Immature natural killer cell (primary cell): ENCODE measurements around the gene ASB6. TPM values are rescaled to one million over a fixed set of nuclear protein-coding genes. Genes with fewer than 3 reads are reported as not detected.
A peak's percentile ranks its signal among the peaks of the same experiment; 100 is the strongest.
"Not testable (repeated sequence)": the region's sequence is repeated elsewhere in the genome, so short reads cannot be mapped to it uniquely, and the experiment has no call there.

ENCODE experiments used
- DNase-seq, 3 donors: peaks; one replicate each; pipeline ENCODE4 v3.0.0; 2022; ENCODE audit warnings: mixed read lengths in 1 of 3
- H3K27ac Mint-ChIP-seq, 6 donors: one replicate each; pipeline ENCODE4 v1.8.0; 2020; ENCODE audit warnings: mixed read lengths in 6 of 6, mild to moderate bottlenecking in 5 of 6, inconsistent platforms in 4 of 6, moderate library complexity in 3 of 6
- H3K27me3 Mint-ChIP-seq, 3 donors: one replicate each; pipeline ENCODE4 v1.8.0; 2020 to 2021; ENCODE audit warnings: low read depth in 3 of 3, mild to moderate bottlenecking in 3 of 3, mixed read lengths in 3 of 3, moderate library complexity in 3 of 3, inconsistent platforms in 1 of 3
- H3K36me3 Mint-ChIP-seq, 3 donors: one replicate each; pipeline ENCODE4 v1.8.0; 2020; ENCODE audit warnings: mixed read lengths in 3 of 3, inconsistent platforms in 2 of 3, mild to moderate bottlenecking in 2 of 3
- H3K4me1 Mint-ChIP-seq, 2 donors: one replicate each; pipeline ENCODE4 v1.8.0; 2020; ENCODE audit warnings: inconsistent platforms in 2 of 2, mild to moderate bottlenecking in 2 of 2, mixed read lengths in 2 of 2, moderate library complexity in 1 of 2
- H3K4me3 Mint-ChIP-seq, 5 donors: one replicate each; pipeline ENCODE4 v1.8.0; 2020; ENCODE audit warnings: mild to moderate bottlenecking in 5 of 5, mixed read lengths in 5 of 5, inconsistent platforms in 3 of 5, moderate library complexity in 3 of 5
- H3K9me3 Mint-ChIP-seq, 6 donors: one replicate each; pipeline ENCODE4 v1.8.0; 2020; ENCODE audit warnings: mild to moderate bottlenecking in 6 of 6, mixed read lengths in 6 of 6, inconsistent platforms in 4 of 6, moderate library complexity in 3 of 6
- polyA plus RNA-seq, 3 donors: library from polyadenylated mRNA; unstranded; fragments of 300-500 nt; fragmentation: Illumina TruSeq; gene quantifications; one replicate each; pipeline ENCODE4 v1.2.3, GENCODE V29; 2021

The ASB6 gene
- polyA plus RNA-seq, 3 donors from 2014 or later = 13.9 to 26.6 (median 19.9) TPM

DNA sequence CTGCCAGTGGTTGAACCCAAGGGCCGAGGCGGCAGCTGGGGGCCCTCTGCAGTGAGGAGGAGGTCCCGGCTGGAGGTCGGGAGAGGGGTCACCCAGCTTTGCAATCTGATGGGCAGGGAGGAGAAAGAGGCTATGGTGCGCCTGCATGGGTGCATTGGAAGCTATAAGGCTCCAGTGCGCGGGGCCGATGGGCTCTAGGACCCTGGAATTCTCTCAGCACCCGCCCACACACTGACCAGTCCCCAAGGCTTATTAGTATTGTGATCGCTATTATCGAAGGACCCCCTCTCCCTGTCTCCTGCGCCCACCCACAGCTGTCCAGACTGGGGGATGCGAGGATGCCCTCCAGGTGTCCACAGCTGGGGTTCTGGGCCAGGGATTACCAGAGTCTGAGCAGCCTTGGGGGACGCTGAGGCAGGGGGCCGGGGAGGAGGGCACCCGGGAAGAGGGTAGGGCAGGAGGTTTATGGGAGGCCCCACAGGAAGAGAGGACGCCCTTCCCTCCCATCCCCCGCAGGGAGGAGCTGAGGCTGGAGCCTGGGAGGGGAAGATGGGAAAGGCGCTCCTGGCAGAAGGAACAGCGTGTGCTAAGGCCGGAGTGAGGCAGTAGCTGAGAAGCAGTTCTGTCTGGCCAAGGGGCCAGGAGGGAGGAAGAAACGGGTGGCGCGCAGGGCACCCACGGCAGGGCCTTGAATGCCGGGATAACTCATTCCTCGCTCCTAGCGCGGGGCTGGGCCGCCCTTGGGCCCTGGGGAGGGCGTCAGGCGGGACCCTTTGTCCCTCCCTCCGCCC lies 45.2 kb downstream of the ASB6 start:
- Mint-ChIP-seq H3K27ac (no peak overlapping the region), H3K4me1 (peaks cover 11 to 17% of the 10 kb centered on the region in 2 donors), H3K27me3 (peaks cover 2 to 12% (median 7%) of the 10 kb centered on the region in 3 donors), H3K9me3 (no peaks in the 10 kb centered on the region), H3K4me3 (peak overlapping the region in 2 of 5 donors; percentile 13 to 63), H3K36me3 (no peaks in the 10 kb centered on the region)
- DNase-seq = no peak

DNA sequence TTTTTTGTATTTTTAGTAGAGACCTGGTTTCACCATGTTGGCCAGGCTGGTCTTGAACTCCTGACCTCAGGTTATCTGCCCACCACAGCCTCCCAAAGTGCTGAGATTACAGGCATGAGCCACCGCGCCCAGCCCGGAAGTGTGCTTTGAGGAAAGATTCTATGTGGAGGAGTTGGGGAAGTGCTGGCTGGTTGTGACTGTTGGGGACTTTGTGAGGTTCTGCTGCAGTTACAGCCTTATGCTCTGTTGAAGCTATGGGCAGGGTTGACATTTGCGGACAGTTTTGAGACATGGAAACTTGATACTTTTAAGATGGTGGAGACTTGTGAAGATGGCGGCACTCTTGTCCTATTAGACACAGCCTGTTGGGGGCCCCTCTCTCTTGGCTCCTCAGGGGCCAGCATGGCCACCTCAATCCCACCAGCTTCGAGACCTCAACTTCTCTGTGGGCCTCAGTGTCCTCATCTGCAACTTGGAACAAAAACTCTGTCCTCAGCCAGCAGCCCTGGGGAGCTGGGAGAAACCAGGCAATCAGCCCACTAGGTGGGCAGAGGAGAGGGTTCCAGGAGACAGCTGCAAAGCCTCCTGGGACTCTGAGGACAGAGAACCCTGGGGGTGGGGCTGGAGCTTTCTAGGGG lies 45.9 kb downstream of the ASB6 start:
- H3K9me3 Mint-ChIP-seq = no peaks in the 10 kb centered on the region
- H3K4me1 Mint-ChIP-seq = peaks cover 11 to 17% of the 10 kb centered on the region in 2 donors
- H3K36me3 Mint-ChIP-seq = no peaks in the 10 kb centered on the region
- no peak for DNase-seq
- H3K27me3 Mint-ChIP-seq = peaks cover 1 to 12% (median 7%) of the 10 kb centered on the region in 3 donors
- peak overlapping the region in 2 of 6 donors; percentile 13 to 46 for H3K27ac Mint-ChIP-seq
- peak overlapping the region in 1 of 5 donors; percentile 68 for H3K4me3 Mint-ChIP-seq

DNA sequence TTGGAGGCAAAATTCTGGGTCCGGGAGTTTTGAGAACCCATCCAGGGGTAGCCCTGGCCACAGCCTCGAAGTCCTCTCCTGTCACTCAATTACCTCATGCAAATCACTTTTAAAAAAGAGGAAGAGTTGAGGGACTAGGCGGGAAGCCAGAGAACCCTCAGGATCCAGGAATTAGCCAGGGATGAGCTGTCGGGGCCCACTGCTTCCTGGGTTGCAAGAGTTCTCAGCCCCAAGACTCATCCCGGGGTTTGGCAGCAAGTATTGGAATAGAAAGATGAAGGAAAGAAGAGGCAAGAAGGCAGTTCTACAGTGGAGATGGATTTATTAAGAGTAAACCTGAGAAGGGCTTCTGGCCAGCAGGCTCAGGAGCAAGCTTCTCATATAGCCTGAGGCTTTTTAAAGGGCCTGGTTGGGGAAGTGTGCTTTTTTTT lies 46.6 kb downstream of the ASB6 start:
- H3K4me1 Mint-ChIP-seq = peaks cover 11 to 17% of the 10 kb centered on the region in 2 donors
- no peaks in the 10 kb centered on the region for H3K9me3 Mint-ChIP-seq
- no peaks in the 10 kb centered on the region for H3K36me3 Mint-ChIP-seq
- H3K4me3 Mint-ChIP-seq = no peak overlapping the region
- no peak for DNase-seq
- peaks cover 0 to 12% (median 9%) of the 10 kb centered on the region in 3 donors for H3K27me3 Mint-ChIP-seq
- H3K27ac Mint-ChIP-seq = no peak overlapping the region

DNA sequence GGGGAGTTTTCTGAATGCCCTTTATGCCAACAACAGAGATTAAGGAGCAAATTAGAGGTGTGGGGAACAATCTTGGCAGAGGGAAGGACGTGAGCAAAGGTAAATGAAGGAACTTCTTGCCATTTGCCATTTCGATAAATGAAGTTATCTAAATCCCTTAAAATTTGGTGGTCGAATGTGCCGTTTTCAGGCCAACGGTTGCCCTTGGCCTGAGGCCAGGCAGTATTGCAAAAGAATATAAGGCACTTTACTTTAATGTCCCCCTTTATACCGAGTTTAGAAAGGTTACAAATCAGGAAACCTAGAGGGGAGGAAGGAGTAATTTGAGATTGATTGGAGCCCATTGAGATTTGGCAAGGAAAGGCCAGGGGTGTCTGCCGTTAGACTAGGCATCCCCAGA lies 47.3 kb downstream of the ASB6 start:
- Mint-ChIP-seq H3K27ac (no peak overlapping the region), H3K9me3 (no peaks in the 10 kb centered on the region), H3K4me3 (no peak overlapping the region), H3K27me3 (peaks cover 0 to 12% (median 9%) of the 10 kb centered on the region in 3 donors), H3K4me1 (peaks cover 11 to 17% of the 10 kb centered on the region in 2 donors), H3K36me3 (no peaks in the 10 kb centered on the region)
- DNase-seq = no peak

DNA sequence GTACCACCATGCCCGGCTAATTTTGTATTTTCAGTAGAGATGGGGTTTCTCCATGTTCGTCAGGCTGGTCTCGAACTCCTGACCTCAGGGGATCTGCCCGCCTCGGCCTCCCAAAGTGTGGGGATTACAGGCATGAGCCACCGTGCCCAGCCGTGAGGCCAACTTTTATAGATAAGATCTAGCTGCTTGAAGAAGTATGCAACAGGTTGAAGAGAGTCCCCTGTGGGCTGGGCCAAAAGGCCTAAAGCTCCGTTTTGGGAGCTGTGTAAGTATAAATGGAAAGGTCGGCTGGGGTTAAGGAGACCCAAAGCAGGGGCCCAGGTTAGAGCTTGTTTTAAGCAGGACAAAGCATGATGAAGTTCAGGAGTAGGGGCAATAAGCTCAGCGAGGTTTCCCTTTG lies 49.2 kb downstream of the ASB6 start:
- H3K27me3 Mint-ChIP-seq = peaks cover 0 to 11% (median 1%) of the 10 kb centered on the region in 3 donors
- not testable (repeated sequence) for H3K4me1 Mint-ChIP-seq, H3K36me3 Mint-ChIP-seq, H3K9me3 Mint-ChIP-seq, DNase-seq, H3K27ac Mint-ChIP-seq, H3K4me3 Mint-ChIP-seq

DNA sequence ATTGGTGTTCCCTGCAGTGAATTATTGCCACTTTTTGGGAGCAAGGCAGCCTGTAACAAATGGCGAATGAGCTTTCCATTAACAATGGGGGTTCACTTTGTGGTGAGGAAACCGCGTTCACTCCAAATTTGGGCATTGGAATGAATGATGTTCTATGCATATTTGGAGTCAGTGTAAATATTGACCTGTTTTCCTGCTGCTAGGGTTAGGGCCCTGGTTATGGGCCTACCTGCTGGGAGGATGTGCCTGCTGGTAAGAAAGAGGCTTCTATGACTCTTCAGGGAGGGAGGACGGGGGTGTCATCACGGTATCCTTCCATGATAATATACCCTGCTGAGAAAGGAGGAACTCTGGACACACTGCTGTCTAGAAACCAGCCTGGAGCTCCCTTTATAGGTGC lies 50.0 kb downstream of the ASB6 start:
- peaks cover 1 to 11% (median 3%) of the 10 kb centered on the region in 3 donors for H3K27me3 Mint-ChIP-seq
- H3K27ac Mint-ChIP-seq = peak overlapping the region in 1 of 6 donors; percentile 60
- H3K4me1 Mint-ChIP-seq = peaks cover 5 to 15% of the 10 kb centered on the region in 2 donors
- H3K36me3 Mint-ChIP-seq = no peaks in the 10 kb centered on the region
- no peak for DNase-seq
- H3K4me3 Mint-ChIP-seq = no peak overlapping the region
- H3K9me3 Mint-ChIP-seq = no peaks in the 10 kb centered on the region

DNA sequence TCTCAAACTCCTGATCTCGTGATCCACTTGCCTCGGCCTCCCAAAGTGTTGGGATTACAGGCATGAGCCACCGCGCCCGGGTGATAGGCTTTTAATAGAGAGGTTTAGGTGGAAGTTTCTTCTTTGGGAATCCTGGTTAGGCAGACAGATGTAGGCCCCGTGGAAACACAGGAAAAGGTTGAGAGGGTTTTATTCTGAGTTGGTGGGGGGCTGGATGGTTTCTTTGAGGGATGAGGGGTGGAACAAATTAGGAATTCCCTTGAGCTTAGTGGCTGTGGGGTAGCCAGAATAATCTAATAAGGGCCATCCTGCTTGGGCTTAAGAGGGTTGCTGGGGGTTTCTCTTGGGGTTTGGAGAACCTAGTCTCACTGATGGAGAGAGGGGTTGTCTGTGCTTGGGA lies 51.5 kb downstream of the ASB6 start:
- H3K27me3 Mint-ChIP-seq = peaks cover 1 to 8% (median 3%) of the 10 kb centered on the region in 3 donors
- no peaks in the 10 kb centered on the region for H3K36me3 Mint-ChIP-seq
- DNase-seq = no peak
- no peak overlapping the region for H3K27ac Mint-ChIP-seq
- H3K9me3 Mint-ChIP-seq = no peaks in the 10 kb centered on the region
- peaks cover 0 to 15% of the 10 kb centered on the region in 2 donors for H3K4me1 Mint-ChIP-seq
- H3K4me3 Mint-ChIP-seq = no peak overlapping the region

DNA sequence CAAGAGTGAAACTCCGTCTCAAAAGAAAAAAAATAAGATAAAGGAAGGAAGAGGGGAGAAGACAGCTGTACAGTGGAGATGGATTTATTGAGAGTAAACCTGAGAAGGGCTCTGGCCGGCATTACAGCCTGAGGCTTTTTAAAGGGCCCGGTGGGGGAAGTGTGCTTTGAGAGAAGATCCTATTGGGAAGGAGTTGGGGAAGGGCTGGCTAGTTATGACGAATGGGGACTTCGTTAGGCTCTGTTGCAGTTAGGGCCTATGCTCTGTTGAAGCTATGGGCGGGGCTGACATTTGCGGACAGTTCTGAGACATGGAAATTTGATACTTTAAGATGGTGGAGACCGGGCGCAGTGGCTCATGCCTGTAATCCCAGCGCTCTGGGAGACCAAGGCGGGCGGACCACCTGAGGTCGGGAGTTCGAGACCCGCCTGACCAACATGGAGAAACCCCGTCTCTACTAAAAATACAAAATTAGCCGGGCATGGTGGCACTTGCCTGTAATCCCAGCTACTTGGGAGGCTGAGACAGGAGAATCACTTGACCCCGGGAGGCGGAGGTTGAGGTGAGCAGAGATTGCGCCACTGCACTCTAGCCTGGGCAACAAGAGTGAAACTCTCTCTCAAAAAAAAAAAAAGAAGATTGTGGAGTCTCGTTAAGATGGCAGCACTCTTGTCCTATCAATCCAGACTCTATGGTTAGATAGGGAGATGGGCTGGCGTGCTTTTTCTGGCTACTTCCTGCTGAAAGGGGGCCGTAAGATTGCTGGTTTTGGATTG lies 54.3 kb downstream of the ASB6 start:
- no peak overlapping the region for H3K4me3 Mint-ChIP-seq
- peak overlapping the region in 3 of 6 donors; percentile 53 to 72 (median 69) for H3K27ac Mint-ChIP-seq
- H3K27me3 Mint-ChIP-seq = peaks cover 3 to 12% (median 4%) of the 10 kb centered on the region in 3 donors
- peaks cover 7 to 30% of the 10 kb centered on the region in 2 donors for H3K4me1 Mint-ChIP-seq
- no peaks in the 10 kb centered on the region for H3K9me3 Mint-ChIP-seq
- no peak for DNase-seq
- H3K36me3 Mint-ChIP-seq = no peaks in the 10 kb centered on the region

DNA sequence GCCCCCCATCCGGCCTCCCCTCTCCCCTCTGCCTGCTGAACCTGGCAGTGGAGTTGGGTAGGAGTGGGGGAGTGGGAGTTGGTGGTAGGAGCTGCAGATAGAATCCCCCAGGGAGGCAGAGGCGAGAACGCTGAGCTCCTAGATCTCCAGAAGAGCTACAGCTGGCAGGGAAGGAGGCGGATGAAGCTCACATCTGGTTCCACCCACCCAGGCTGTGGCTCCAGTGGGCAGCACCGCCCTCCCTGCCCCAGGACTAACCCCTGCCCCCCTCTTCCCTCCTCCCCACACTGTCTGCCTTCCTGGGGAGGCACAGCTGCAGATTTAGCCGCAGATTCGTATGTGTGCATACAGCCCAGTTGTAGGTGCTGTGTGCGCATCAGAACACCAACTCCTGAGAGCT lies 55.3 kb downstream of the ASB6 start:
- DNase-seq = peak in 1 of 3 donors; percentile 25
- Mint-ChIP-seq H3K27ac (peak overlapping the region in 4 of 6 donors; percentile 60 to 84 (median 77)), H3K9me3 (no peaks in the 10 kb centered on the region), H3K4me1 (peaks cover 7 to 30% of the 10 kb centered on the region in 2 donors), H3K4me3 (peak overlapping the region in 1 of 5 donors; percentile 34), H3K36me3 (no peaks in the 10 kb centered on the region), H3K27me3 (peaks cover 3 to 9% (median 4%) of the 10 kb centered on the region in 3 donors)

DNA sequence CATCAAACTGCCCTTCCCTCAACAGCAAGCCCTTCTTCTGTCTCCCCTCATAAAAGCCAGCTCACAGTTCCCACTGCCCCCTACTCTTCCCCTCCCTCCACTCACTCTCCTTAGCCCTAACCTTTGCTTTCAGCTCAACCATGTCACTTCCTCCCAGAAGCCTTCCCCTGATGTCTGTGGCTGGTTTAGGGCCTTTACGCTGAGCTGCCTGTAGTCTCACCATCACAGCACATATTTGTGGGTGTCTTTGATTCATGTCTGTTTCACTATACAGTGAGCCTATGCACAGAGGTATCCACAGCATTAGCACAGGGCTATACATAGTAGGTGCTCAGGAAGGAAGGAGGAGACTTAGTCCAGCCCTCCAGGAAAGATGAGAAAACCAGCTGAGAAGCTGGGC lies 55.7 kb downstream of the ASB6 start:
- peak overlapping the region in 1 of 5 donors; percentile 19 for H3K4me3 Mint-ChIP-seq
- H3K27me3 Mint-ChIP-seq = peaks cover 4 to 9% (median 4%) of the 10 kb centered on the region in 3 donors
- H3K4me1 Mint-ChIP-seq = peaks cover 7 to 30% of the 10 kb centered on the region in 2 donors
- no peak for DNase-seq
- peak overlapping the region in 4 of 6 donors; percentile 57 to 84 (median 74) for H3K27ac Mint-ChIP-seq
- H3K9me3 Mint-ChIP-seq = no peaks in the 10 kb centered on the region
- no peaks in the 10 kb centered on the region for H3K36me3 Mint-ChIP-seq

DNA sequence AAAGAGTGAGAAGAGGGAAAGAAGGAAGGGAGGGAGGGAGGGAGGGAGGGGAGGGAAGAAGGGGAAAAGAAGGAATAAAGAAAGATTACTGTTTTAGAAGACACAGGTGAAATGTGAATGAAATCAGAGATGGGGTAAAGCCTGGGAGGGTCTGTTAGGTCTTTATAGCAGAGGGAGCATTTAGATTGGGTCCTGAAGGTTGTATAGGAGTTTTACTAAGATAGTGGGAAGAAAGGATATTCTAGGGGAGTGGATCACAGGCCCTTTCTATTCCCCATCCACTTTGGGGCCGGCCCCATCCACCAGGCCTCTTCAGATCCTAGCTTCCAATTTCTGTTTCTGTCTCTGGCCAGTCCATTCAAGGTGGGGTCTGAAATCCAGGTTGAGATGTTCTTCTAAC lies 56.6 kb downstream of the ASB6 start:
- Mint-ChIP-seq H3K9me3 (no peaks in the 10 kb centered on the region), H3K36me3 (no peaks in the 10 kb centered on the region), H3K27me3 (peaks cover 3 to 9% (median 5%) of the 10 kb centered on the region in 3 donors), H3K4me1 (peaks cover 7 to 30% of the 10 kb centered on the region in 2 donors), H3K4me3 (no peak overlapping the region), H3K27ac (peak overlapping the region in 2 of 6 donors; percentile 17 to 83)
- DNase-seq = no peak
